CD4-positive, alpha-beta T cell (primary cell): Measurements from ENCODE around the gene FDXACB1. TPM values are rescaled to one million over a fixed set of nuclear protein-coding genes. Genes with fewer than 3 reads are reported as not detected.

Source experiments
- ATAC-seq: fragments of 200-7000 bp; cut with Tn5 transposase; one replicate; pipeline ENCODE4 v1.10.0; 2022; ENCODE audit warnings: mild to moderate bottlenecking; ENCODE audit not compliant: poor library complexity
- CTCF ChIA-PET: fragments of 350-600 bp; sonication (Branson Sonifier 250); formaldehyde crosslinking; loops from one replicate; lab custom pipeline; 2021; ENCODE audit warnings: antibody characterized with exemption, inconsistent platforms; lab: Charles Lee
- POLR2A ChIA-PET: fragments of 350-600 bp; sonication (Branson Sonifier 250); formaldehyde crosslinking; loops from one replicate; lab custom pipeline; 2021; ENCODE audit warnings: antibody characterized with exemption, inconsistent platforms; lab: Charles Lee
- DNase-seq, 14 experiments: peaks; one replicate each; pipeline ENCODE4 v3.0.0-alpha.2; 2013 to 2020; ENCODE audit warnings: mixed read lengths in 2 of 14
- H3K27ac ChIP-seq, 2 donors: one replicate each; pipeline versions ENCODE4 v1.5.1 to v1.7.0; 2013; ENCODE audit warnings: low read length in 2 of 2, low read depth in 1 of 2, mild to moderate bottlenecking in 1 of 2
- H3K27me3 ChIP-seq, 2 experiments: 1 replicate in 1 of 2; 2 replicates in 1 of 2; pipeline versions ENCODE4 v1.6.1 to v1.7.0; 2013; ENCODE audit warnings: low read length in 2 of 2, control low read depth in 1 of 2, mild to moderate bottlenecking in 1 of 2, moderate library complexity in 1 of 2; ENCODE audit not compliant: insufficient read depth in 2 of 2, control insufficient read depth in 1 of 2
- H3K36me3 ChIP-seq: one replicate; pipeline ENCODE4 v1.6.1; 2013; ENCODE audit warnings: low read length, control low read depth; ENCODE audit not compliant: insufficient read depth
- H3K4me1 ChIP-seq: one replicate; pipeline ENCODE4 v1.6.1; 2013; ENCODE audit warnings: low read length, control low read depth; ENCODE audit not compliant: insufficient read depth
- H3K4me3 ChIP-seq: one replicate; pipeline ENCODE4 v1.5.1; 2013; ENCODE audit warnings: mild to moderate bottlenecking, low read length, moderate library complexity
- H3K9me3 ChIP-seq, 2 experiments: 1 replicate in 1 of 2; 2 replicates in 1 of 2; pipeline versions ENCODE4 v1.6.1 to v1.7.0; 2013; ENCODE audit warnings: low read length in 2 of 2, mild to moderate bottlenecking in 2 of 2, control low read depth in 1 of 2, moderate library complexity in 1 of 2; ENCODE audit not compliant: control insufficient read depth in 1 of 2, insufficient read depth in 1 of 2
- H3K27ac Mint-ChIP-seq: one replicate; pipeline ENCODE4 v1.8.0; 2020; ENCODE audit warnings: mixed read lengths
- H3K27me3 Mint-ChIP-seq: one replicate; pipeline ENCODE4 v1.8.0; 2021; ENCODE audit warnings: mixed read lengths
- H3K36me3 Mint-ChIP-seq: one replicate; pipeline ENCODE4 v1.8.0; 2021; ENCODE audit warnings: low read depth, mixed read lengths
- H3K4me1 Mint-ChIP-seq: one replicate; pipeline ENCODE4 v1.8.0; 2021; ENCODE audit warnings: low read depth, mixed read lengths
- H3K4me3 Mint-ChIP-seq: one replicate; pipeline ENCODE4 v1.8.0; 2020; ENCODE audit warnings: mild to moderate bottlenecking, mixed read lengths
- H3K9me3 Mint-ChIP-seq: one replicate; pipeline ENCODE4 v1.8.0; 2020; ENCODE audit warnings: mixed read lengths
- CTCF ChIP-seq: fragments of 200-600 bp; IDR thresholded peaks from one replicate; pipeline ENCODE4 v1.8.0; 2022; ENCODE audit warnings: antibody characterized with exemption, mild to moderate bottlenecking
- intact Hi-C, 2 experiments: fragments of 100-400 bp; cut with DNase I in 1 of 2; cut with micrococcal nuclease in 1 of 2; formaldehyde crosslinking; loops; one replicate each; pipeline versions ENCODE4 v1.15.1 to v1.9.0; 2023 to 2025; cut with DNase I, micrococcal nuclease
- total RNA-seq, 174 experiments: library from RNA in 2 of 174; stranded (reverse) in 2 of 174; gene quantifications; one replicate each; pipeline ENCODE4 v1.2.3 and lab custom pipeline; 2021 to 2026

The FDXACB1 gene
- total RNA-seq, 2 experiments from 2014 or later: 3.4 to 3.9 TPM

GRCh38 chr11:111840143-111840542 is 38.8 kb downstream of the FDXACB1 start:
- Mint-ChIP-seq H3K4me3 (no peak overlapping the region), H3K36me3 (peaks cover 75% of the 10 kb centered on the region), H3K4me1 (peaks cover 5% of the 10 kb centered on the region), H3K27me3 (no peaks in the 10 kb centered on the region), H3K27ac (no peak overlapping the region), H3K9me3 (no peaks in the 10 kb centered on the region)
- intact Hi-C loops: loop anchor here (5.0 kb wide), 1 partner anchor 63 kb away; no protein-coding TSS in a partner anchor
- Histone ChIP-seq H3K27me3 (no peaks in the 10 kb centered on the region), H3K4me3 (no peak overlapping the region), H3K27ac (no peak overlapping the region), H3K36me3 (peaks cover 51% of the 10 kb centered on the region), H3K9me3 (no peaks in the 10 kb centered on the region), H3K4me1 (no peaks in the 10 kb centered on the region)
- ChIA-PET CTCF (no interaction called here), POLR2A (interaction anchor here (1.5 kb wide), 1 partner anchor 31 kb away, joined by 3 read pairs; the partner anchor contains the start of gene ALG9)
- DNase-seq (no peak), ATAC-seq (no peak)
- no peak for TF ChIP-seq CTCF

- ATAC-seq (no peak), DNase-seq (no peak)
- no peak overlapping the region for H3K27ac ChIP-seq
- intact Hi-C loops: no loop called here
- ChIA-PET CTCF (no interaction called here), POLR2A (no interaction called here)
- Mint-ChIP-seq H3K9me3 (no peaks in the 10 kb centered on the region), H3K4me3 (no peak overlapping the region), H3K36me3 (peaks cover 78% of the 10 kb centered on the region), H3K27ac (no peak overlapping the region), H3K4me1 (peaks cover 5% of the 10 kb centered on the region), H3K27me3 (no peaks in the 10 kb centered on the region)
- H3K4me1 ChIP-seq: no peaks in the 10 kb centered on the region
- no peaks in the 10 kb centered on the region for H3K27me3 ChIP-seq
- H3K9me3 ChIP-seq: no peaks in the 10 kb centered on the region
- H3K36me3 ChIP-seq: peaks cover 57% of the 10 kb centered on the region
- no peak for TF ChIP-seq CTCF
- no peak overlapping the region for H3K4me3 ChIP-seq
Observed at GRCh38 chr11:111838054-111838453, 40.9 kb downstream of the FDXACB1 start.

GRCh38 chr11:111837366-111837891 is 41.5 kb downstream of the FDXACB1 start:
- Mint-ChIP-seq H3K9me3 (no peaks in the 10 kb centered on the region), H3K4me1 (peaks cover 5% of the 10 kb centered on the region), H3K4me3 (no peak overlapping the region), H3K36me3 (peaks cover 82% of the 10 kb centered on the region), H3K27me3 (no peaks in the 10 kb centered on the region), H3K27ac (no peak overlapping the region)
- Histone ChIP-seq H3K36me3 (peaks cover 58% of the 10 kb centered on the region), H3K9me3 (no peaks in the 10 kb centered on the region), H3K27ac (no peak overlapping the region), H3K27me3 (no peaks in the 10 kb centered on the region), H3K4me1 (no peaks in the 10 kb centered on the region), H3K4me3 (no peak overlapping the region)
- ChIA-PET POLR2A (no interaction called here), CTCF (interaction anchor here (1.0 kb wide), 1 partner anchor 60 kb away, joined by 3 read pairs; no protein-coding TSS in a partner anchor)
- TF ChIP-seq CTCF: no peak
- no peak for DNase-seq
- ATAC-seq: no peak
- intact Hi-C loops: no loop called here
